Keratinocyte (primary cell): ENCODE measurements around the gene QRICH1. TPM values are rescaled to one million over a fixed set of nuclear protein-coding genes. Genes with fewer than 3 reads are reported as not detected.
A peak's percentile ranks its signal among the peaks of the same experiment; 100 is the strongest.

Experiments used
- DNase-seq: peaks from one replicate; pipeline ENCODE4 v3.0.0-alpha.2; 2011; ENCODE audit warnings: low read depth, missing footprints, low spot score
- FAIRE-seq: peaks from 2 replicates; lab custom pipeline; 2011; peaks lifted over from hg19 to GRCh38; lab: Jason Lieb, UNC
- H2AFZ ChIP-seq: 2 replicates; pipeline ENCODE4 v1.6.0; 2012; ENCODE audit warnings: low read length, control low read depth, inconsistent platforms; ENCODE audit not compliant: control insufficient read depth
- H3K27ac ChIP-seq: 2 replicates; pipeline ENCODE4 v1.5.1; 2011; ENCODE audit warnings: low read length; ENCODE audit not compliant: control insufficient read depth, insufficient read depth
- H3K27me3 ChIP-seq: 3 replicates; pipeline ENCODE4 v1.6.0; 2011; ENCODE audit warnings: low read length; ENCODE audit not compliant: control insufficient read depth, insufficient read depth; ENCODE audit errors: extremely low read depth
- H3K36me3 ChIP-seq, 2 experiments: 2 replicates in 1 of 2; 3 replicates in 1 of 2; pipeline ENCODE4 v1.5.1; 2011; ENCODE audit warnings: low read length in 2 of 2, mild to moderate bottlenecking in 1 of 2; ENCODE audit not compliant: control insufficient read depth in 2 of 2, insufficient read depth in 2 of 2; ENCODE audit errors: extremely low read depth in 1 of 2
- H3K4me1 ChIP-seq: 3 replicates; pipeline ENCODE4 v1.5.1; 2011; ENCODE audit warnings: low read length; ENCODE audit not compliant: control insufficient read depth, insufficient read depth; ENCODE audit errors: extremely low read depth
- H3K4me2 ChIP-seq: 3 replicates; pipeline ENCODE4 v1.6.0; 2011; ENCODE audit warnings: low read depth, low read length; ENCODE audit not compliant: control insufficient read depth, insufficient read depth; ENCODE audit errors: extremely low read depth
- H3K4me3 ChIP-seq, 3 experiments: fragments of 200-600 bp in 1 of 3; sonication (generic) in 1 of 3; 2 replicates in 2 of 3; 3 replicates in 1 of 3; pipeline ENCODE4 v1.5.1; 2011 to 2016; ENCODE audit warnings: low read length in 3 of 3, mild to moderate bottlenecking in 3 of 3, control low read depth in 2 of 3, inconsistent platforms in 1 of 3, low read depth in 1 of 3, mixed read lengths in 1 of 3, mixed run types in 1 of 3, moderate library complexity in 1 of 3; ENCODE audit not compliant: control insufficient read depth in 2 of 3, insufficient read depth in 2 of 3; ENCODE audit errors: extremely low read depth in 1 of 3
- H3K79me2 ChIP-seq: 2 replicates; pipeline ENCODE4 v1.6.0; 2012; ENCODE audit warnings: low read length; ENCODE audit not compliant: control insufficient read depth, insufficient read depth
- H3K9ac ChIP-seq: 3 replicates; pipeline ENCODE4 v1.6.0; 2011; ENCODE audit warnings: low read length; ENCODE audit not compliant: control insufficient read depth, insufficient read depth; ENCODE audit errors: extremely low read depth
- H3K9me1 ChIP-seq: 3 replicates; pipeline ENCODE4 v1.6.0; 2011; ENCODE audit warnings: low read length; ENCODE audit not compliant: control insufficient read depth, insufficient read depth; ENCODE audit errors: extremely low read depth
- H3K9me3 ChIP-seq: 2 replicates; pipeline ENCODE4 v1.5.1; 2012; ENCODE audit warnings: low read depth, low read length; ENCODE audit not compliant: control insufficient read depth
- H4K20me1 ChIP-seq: 3 replicates; pipeline ENCODE4 v1.6.0; 2011; ENCODE audit warnings: low read length; ENCODE audit not compliant: control insufficient read depth, insufficient read depth; ENCODE audit errors: extremely low read depth
- CTCF ChIP-seq, 3 experiments: IDR thresholded peaks in 1 of 3; conservative IDR thresholded peaks in 1 of 3; optimal IDR thresholded peaks in 1 of 3; 2 replicates in 2 of 3; 3 replicates in 1 of 3; pipeline versions ENCODE3 to v1.5.1; 2011; ENCODE audit warnings: low read length in 3 of 3, mild to moderate bottlenecking in 3 of 3, moderate library complexity in 2 of 3, control low read depth in 1 of 3, inconsistent platforms in 1 of 3; ENCODE audit not compliant: insufficient read depth in 2 of 3; ENCODE audit errors: extremely low read depth in 1 of 3
- EZH2 ChIP-seq: IDR thresholded peaks from one replicate; pipeline ENCODE4 v1.6.1; 2012; ENCODE audit warnings: inconsistent platforms, mild to moderate bottlenecking, low read length, moderate library complexity
- dilution Hi-C: fragments of 300-500 bp; cut with MboI; formaldehyde crosslinking; loops from one replicate; pipeline ENCODE4 v1.7.0; 2020; ENCODE audit warnings: low sequenced_read_pairs; ENCODE audit not compliant: extremely low pct_ligation_motif_present
- polyA plus RNA-seq, 5 experiments: library from polyadenylated mRNA; depleted of rRNA in 3 of 5; stranded (reverse) in 3 of 5; stranded (forward) in 1 of 5; unstranded in 1 of 5; fragments of >200 nt; gene quantifications; 1 replicate in 1 of 5; 2 replicates in 3 of 5; 3 replicates in 1 of 5; pipeline versions ENCODE4 v1.2.1 to v1.2.3, GENCODE V29; 2011 to 2012; ENCODE audit warnings: missing spikeins in 2 of 5, low read depth in 1 of 5, low replicate concordance in 1 of 5

Gene QRICH1
- polyA plus RNA-seq, 1 donor (not counting 4 experiments of a cell fraction or from before 2014, with no cell fraction given): 60.4 TPM

GRCh38 chr3:49029563-49029884, 64.3 kb downstream of the QRICH1 start:
- Histone ChIP-seq H3K9me1 (peaks cover 3% of the 10 kb centered on the region), H3K9me3 (no peaks in the 10 kb centered on the region), H3K4me3 (peak overlapping the region in 1 of 3 experiments; percentile 21), H2AFZ (peak overlapping the region; percentile 39), H3K9ac (peak overlapping the region; percentile 93), H3K36me3 (peaks cover 43 to 61% of the 10 kb centered on the region in 2 experiments), H3K79me2 (peaks cover 43% of the 10 kb centered on the region), H3K27ac (peak overlapping the region; percentile 81), H3K27me3 (no peaks in the 10 kb centered on the region), H3K4me2 (peak overlapping the region; percentile 59), H4K20me1 (peaks cover 1% of the 10 kb centered on the region), H3K4me1 (peaks cover 20% of the 10 kb centered on the region)
- TF ChIP-seq EZH2 (no peak), CTCF (optimal IDR thresholded peaks at IDR 0.05 in 1 of 3, IDR thresholded peaks at IDR 0.05 in 1 of 3, conservative IDR thresholded peaks at IDR 0.05 in 1 of 3; ENCODE audit: extremely low read depth in 1 of 3, insufficient read depth in 2 of 3, low read length in 3 of 3) (no peak)
- DNase-seq: no peak
- dilution Hi-C loops: no loop called here
- FAIRE-seq: no peak

DNA sequence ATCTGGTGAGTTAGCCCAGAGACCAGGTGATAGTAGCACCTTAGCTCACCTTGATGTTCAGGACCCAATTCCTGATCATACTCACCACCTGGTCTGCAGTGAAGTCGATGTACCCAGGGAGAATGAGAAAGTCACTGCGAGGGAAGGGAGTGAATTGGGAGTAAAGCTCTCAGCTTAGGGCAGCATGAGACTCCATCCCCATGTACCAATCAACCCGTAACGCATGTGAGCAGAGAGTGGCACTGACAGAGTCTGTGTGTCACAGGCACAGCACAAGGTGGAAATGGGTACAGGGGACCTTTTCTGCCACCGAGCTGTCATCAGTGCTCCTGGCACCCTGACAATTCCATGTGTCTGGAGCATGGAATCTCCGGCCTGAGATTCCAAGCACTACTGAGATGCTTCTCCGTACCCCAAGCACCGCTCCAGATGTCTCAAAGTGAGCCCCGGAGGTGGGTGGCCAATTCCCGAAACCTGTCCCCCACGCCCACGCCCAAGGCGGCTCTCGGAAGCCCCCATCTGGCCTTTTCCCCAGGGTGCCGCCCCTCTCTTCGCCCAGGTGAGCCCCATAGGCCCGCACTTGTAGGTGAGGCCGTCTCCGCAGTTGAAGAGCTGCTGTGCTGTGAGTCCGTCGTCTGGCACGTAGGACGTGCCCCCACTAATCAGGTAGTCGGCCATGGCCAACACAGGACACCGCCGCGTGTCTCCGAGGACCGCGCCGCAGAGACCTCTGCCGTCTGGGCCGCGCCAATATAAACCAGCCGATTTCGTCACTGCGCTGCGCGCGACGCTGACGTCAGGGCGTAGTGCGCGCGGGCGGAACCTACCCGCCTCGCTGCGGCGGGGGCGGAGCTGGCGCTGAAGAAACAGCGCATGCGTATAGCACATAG, 65.0 kb downstream of the QRICH1 start, which contains the start of gene IMPDH2:
IMPDH2 (minus strand) TSS at position 726 of the 890 bp plus-strand sequence; CDS start at position 678, 48 bp downstream.
- Histone ChIP-seq H3K4me2 (peak within 1 kb of the TSS; percentile 85), H3K4me1 (peaks cover 21% of the 10 kb centered on the region), H3K9me3 (no peaks in the 10 kb centered on the region), H3K36me3 (peaks cover 45 to 66% of the 10 kb centered on the region in 2 experiments), H3K79me2 (peaks cover 48% of the 10 kb centered on the region), H3K27ac (peak within 1 kb of the TSS; percentile 81), H3K9ac (peak within 1 kb of the TSS; percentile 93), H3K4me3 (peak within 1 kb of the TSS; percentile 57 to 94 (median 83)), H2AFZ (peak within 1 kb of the TSS; percentile 45), H4K20me1 (peaks cover 4% of the 10 kb centered on the region), H3K27me3 (no peaks in the 10 kb centered on the region), H3K9me1 (peaks cover 3% of the 10 kb centered on the region)
- TF ChIP-seq EZH2 (no peak), CTCF (optimal IDR thresholded peaks at IDR 0.05 in 1 of 3, IDR thresholded peaks at IDR 0.05 in 1 of 3, conservative IDR thresholded peaks at IDR 0.05 in 1 of 3; ENCODE audit: extremely low read depth in 1 of 3, insufficient read depth in 2 of 3, low read length in 3 of 3) (peak in 1 of 3 experiments; percentile 10)
- dilution Hi-C loops: no loop called here
- no peak for DNase-seq
- peak; percentile 36 for FAIRE-seq
